D721Med (cell line): ENCODE measurements around the gene EEF1A2.

ENCODE experiments used
- DNase-seq: peaks from one replicate; pipeline ENCODE4 v3.0.0; 2011; ENCODE audit warnings: low spot score; ENCODE audit not compliant: insufficient read length
- FAIRE-seq: peaks from 2 replicates; lab custom pipeline; 2011; peaks lifted over from hg19 to GRCh38; lab: Jason Lieb, UNC
- TF ChIP-seq, protein P1 (sequence below): IDR thresholded peaks from 2 replicates; pipeline ENCODE4 v1.5.1; 2012; ENCODE audit warnings: mild to moderate bottlenecking, control low read depth; ENCODE audit not compliant: insufficient read depth; ENCODE audit errors: missing control alignments

Gene EEF1A2

DNA sequence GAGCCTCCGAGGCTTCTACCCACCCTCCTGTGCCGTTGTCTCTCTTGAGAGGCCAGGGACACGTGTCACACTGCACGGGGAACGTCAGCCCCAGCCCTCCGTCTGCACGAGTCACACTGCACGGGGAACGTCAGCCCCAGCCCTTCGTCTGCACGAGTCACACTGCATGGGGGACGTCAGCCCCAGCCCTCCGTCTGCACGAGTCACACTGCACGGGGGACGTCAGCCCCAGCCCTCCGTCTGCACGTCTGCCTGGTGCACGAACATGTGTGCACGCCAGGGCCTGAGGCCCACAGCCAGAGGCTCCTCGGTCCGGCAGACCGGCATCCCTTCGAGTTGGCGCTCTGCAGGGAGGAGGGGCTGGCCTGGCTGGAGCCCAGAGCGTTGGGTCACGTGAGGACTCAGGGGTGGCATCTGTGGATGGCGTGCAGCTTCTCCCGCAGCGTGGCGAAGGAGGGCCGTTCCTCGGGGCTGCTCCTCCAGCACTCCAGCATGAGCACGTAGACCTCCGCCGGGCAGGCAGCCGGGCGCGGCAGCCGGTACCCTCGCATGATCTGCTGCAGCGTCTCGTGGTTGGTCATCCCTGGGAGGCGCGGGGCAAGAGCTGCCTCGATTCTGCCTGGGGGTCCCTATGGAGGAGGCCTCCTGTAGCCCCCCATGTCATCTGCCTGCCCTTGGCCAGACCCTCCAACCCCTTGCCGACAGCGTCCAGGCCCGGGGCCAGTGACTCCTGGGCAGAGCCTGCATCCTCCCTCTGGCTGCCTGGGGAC is 41.7 kb upstream of the EEF1A2 start:
- FAIRE-seq: no peak
- DNase-seq: no peak
- TF ChIP-seq, protein P1, sequence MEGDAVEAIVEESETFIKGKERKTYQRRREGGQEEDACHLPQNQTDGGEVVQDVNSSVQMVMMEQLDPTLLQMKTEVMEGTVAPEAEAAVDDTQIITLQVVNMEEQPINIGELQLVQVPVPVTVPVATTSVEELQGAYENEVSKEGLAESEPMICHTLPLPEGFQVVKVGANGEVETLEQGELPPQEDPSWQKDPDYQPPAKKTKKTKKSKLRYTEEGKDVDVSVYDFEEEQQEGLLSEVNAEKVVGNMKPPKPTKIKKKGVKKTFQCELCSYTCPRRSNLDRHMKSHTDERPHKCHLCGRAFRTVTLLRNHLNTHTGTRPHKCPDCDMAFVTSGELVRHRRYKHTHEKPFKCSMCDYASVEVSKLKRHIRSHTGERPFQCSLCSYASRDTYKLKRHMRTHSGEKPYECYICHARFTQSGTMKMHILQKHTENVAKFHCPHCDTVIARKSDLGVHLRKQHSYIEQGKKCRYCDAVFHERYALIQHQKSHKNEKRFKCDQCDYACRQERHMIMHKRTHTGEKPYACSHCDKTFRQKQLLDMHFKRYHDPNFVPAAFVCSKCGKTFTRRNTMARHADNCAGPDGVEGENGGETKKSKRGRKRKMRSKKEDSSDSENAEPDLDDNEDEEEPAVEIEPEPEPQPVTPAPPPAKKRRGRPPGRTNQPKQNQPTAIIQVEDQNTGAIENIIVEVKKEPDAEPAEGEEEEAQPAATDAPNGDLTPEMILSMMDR: no peak

DNA sequence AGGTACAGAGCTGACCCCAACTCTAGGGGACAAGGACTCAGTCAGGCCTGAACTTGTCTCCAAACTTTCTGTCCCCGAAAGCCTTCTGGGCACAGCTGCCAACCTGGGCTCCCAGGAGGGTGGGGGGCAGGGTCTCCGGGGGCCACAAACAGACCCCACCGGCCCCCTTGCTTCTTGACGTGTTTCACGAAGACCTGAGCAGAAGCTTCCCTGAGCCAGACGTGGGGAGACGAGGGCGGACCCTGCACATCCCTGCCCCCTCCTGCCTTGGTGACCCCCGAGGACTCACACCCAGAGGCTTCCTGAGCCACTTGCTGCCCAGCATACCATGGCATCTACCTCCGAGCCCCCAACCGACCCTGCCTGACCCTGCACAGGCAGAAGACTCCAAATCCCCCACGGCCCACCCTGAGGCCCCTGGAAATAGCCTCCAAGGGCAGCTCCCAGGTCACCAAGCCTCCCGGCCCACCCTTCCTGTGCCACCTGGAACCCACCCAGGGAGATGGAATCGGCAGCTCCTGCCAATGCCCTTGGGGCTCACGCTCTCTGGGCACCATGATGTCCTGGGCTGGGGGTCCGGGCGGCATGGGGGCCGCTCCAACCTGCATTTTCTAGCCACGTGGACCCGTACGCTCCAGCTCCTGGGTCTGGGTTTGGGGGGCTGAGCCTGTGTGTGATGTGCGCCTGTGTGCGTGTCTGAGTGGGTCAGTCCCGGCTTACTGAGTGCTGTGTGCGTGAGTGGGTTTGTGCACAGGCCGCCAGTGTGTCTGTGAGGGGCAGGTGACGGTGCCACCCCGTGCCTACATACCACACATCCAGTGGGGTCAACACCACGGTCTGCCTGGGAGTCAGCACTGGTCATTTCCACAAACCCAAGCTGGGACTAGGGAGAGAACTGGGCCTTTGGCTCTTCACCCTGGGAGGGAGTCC is 40.8 kb upstream of the EEF1A2 start:
- DNase-seq (no peak), FAIRE-seq (no peak)
- TF ChIP-seq, protein P1: no peak

DNA sequence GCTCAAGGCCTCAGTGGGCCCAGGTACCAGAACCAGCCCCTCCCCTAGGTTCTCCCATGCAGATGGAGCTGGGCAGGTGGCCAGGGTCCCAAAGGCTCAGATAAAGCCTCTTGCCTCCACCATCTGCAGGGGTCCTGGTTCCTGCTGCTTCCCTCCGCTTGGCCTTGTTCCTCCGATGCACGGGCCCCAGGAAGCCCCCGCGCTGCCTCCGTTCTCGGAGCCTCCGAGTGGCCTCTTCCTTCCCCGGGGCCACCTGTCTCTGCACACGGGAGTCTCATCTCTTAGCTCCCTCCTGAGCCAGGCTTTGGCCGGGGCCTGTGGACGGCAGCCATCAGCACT is 40.2 kb upstream of the EEF1A2 start:
- TF ChIP-seq, protein P1: no peak
- DNase-seq (no peak), FAIRE-seq (no peak)

DNA sequence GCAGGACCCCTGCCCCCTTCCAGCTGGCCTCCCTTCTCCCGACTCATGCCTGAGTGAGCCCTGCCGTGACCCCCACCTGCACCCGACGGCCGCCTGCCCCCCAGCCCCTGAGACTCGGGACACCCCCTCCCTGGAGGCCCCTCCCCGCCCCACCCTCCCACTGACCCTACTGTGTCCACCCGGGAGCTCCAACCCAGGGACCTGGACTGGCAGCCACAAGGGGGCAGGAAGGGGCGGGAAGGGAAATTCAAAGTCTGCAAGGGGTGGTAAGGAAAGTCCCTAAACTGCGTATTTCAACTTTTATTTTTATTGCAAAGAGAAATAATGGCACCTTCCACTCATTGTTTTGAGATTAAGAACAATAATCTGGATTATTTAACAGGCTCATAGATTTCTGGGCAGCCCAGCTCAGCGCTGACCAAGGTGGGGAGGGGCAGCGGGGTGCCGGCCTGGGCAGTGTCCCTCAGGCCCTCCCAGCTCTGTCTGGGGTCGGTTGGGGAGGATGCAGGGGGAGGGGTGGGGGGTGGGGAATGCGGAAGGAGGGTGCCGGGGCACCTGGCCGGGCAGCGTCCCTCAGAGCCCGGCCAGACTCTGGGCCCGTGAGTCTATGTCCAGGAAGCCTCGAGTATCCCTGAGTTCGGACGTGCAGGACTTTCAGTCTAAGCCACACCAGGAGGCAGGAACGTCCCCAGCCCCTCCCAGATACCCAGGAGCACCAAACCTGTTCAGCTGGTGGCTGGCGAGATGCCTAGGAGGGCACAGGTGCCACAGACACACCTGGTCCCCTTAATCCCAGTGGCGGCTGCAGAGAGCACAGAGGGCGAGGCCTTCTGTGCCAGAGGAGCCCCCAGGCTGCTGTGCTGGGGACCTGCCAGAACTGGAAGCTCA is 39.6 kb upstream of the EEF1A2 start:
- no peak for FAIRE-seq
- TF ChIP-seq, protein P1: no peak
- DNase-seq: no peak

DNA sequence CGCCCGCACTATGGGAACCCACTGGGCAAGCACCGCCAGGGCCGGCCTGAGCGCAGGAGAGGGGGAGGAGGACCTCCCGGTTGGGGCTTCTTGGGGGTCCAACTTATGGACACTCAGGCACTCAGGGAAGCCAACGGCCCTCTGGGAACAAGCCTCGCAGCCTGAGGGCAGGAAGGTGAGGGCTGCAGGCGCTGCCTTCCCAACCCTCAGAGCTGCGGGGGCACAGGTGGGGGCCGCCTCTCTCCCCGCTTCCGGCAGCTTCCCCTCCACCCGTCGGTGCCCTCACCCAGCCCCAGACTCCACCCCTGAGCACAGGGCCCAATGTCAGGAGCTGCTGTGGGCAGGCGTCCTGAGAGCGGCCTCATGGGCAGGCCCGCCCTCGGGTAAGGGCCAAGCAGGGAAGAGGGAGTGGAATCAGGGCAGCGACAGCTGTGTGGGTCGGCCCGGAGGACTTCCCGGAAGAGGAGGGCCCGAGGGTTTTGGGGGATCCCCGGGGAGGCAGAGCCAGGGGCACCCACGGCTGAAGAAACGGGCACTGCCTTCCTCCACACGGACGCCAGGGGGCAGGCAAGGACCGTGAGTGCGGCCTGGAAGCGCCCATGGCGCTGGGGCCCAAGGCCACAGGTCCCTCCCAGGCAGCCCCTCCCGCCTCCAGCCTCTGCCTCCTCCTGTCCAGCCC is 38.8 kb upstream of the EEF1A2 start:
- peak; percentile 100 for DNase-seq
- TF ChIP-seq, protein P1: peak; percentile 70
- FAIRE-seq: no peak

GRCh38 chr20:63536997-63537524 is 38.2 kb upstream of the EEF1A2 start, which contains the start of gene PTK6:
Gene PTK6 (minus strand): TSS chr20:63537376. CDS start chr20:63537314, 62 bp downstream.
- TF ChIP-seq, protein P1: no peak
- DNase-seq (no peak), FAIRE-seq (no peak)
